Naive B cell (primary cell): Measurements from ENCODE around the gene CRYBA4. TPM values are rescaled to one million over a fixed set of nuclear protein-coding genes. Genes with fewer than 3 reads are reported as not detected.
"Not testable (repeated sequence)": the region's sequence is repeated elsewhere in the genome, so short reads cannot be mapped to it uniquely, and the experiment has no call there.

Experiments
- ATAC-seq, 2 donors: fragments of 150-1000 bp; cut with Tn5 transposase; 2 replicates each; pipeline ENCODE4 v1.10.0; 2021; ENCODE audit warnings: low read depth in 2 of 2, mild to moderate bottlenecking in 2 of 2, moderate library complexity in 2 of 2
- DNase-seq: peaks from one replicate; pipeline ENCODE4 v3.0.0; 2022
- H3K27ac Mint-ChIP-seq, 6 donors: one replicate each; pipeline ENCODE4 v1.8.0; 2020 to 2022; ENCODE audit warnings: mild to moderate bottlenecking in 6 of 6, mixed read lengths in 6 of 6, moderate library complexity in 5 of 6, inconsistent platforms in 2 of 6
- H3K27me3 Mint-ChIP-seq, 3 donors: one replicate each; pipeline ENCODE4 v1.8.0; 2021 to 2022; ENCODE audit warnings: mixed read lengths in 3 of 3, mild to moderate bottlenecking in 1 of 3
- H3K36me3 Mint-ChIP-seq, 2 donors: one replicate each; pipeline ENCODE4 v1.8.0; 2020 to 2022; ENCODE audit warnings: mixed read lengths in 2 of 2, inconsistent platforms in 1 of 2, mild to moderate bottlenecking in 1 of 2
- H3K4me1 Mint-ChIP-seq, 3 donors: one replicate each; pipeline ENCODE4 v1.8.0; 2020 to 2022; ENCODE audit warnings: mixed read lengths in 3 of 3, inconsistent platforms in 1 of 3, mild to moderate bottlenecking in 1 of 3, moderate library complexity in 1 of 3
- H3K4me3 Mint-ChIP-seq, 8 donors: one replicate each; pipeline ENCODE4 v1.8.0; 2020 to 2022; ENCODE audit warnings: mild to moderate bottlenecking in 8 of 8, mixed read lengths in 8 of 8, moderate library complexity in 8 of 8, inconsistent platforms in 2 of 8
- H3K9me3 Mint-ChIP-seq, 7 donors: one replicate each; pipeline ENCODE4 v1.8.0; 2020 to 2022; ENCODE audit warnings: mixed read lengths in 7 of 7, mild to moderate bottlenecking in 5 of 7, inconsistent platforms in 2 of 7, moderate library complexity in 1 of 7
- polyA plus RNA-seq, 6 donors: library from polyadenylated mRNA; unstranded; fragments of 300-500 nt; fragmentation: Illumina TruSeq; gene quantifications; one replicate each; pipeline ENCODE4 v1.2.3, GENCODE V29; 2021; ENCODE audit warnings: low read depth in 6 of 6

Gene CRYBA4
- polyA plus RNA-seq, 6 donors from 2014 or later, result not detected

GRCh38 chr22:26604368-26604767 lies 17.4 kb upstream of the CRYBA4 start:
- ATAC-seq (no peak), DNase-seq (no peak)
- H3K4me1 Mint-ChIP-seq, result peaks cover 0 to 3% (median 0%) of the 10 kb centered on the region in 3 donors
- no peaks in the 10 kb centered on the region for H3K36me3 Mint-ChIP-seq
- peak overlapping the region in 2 of 6 donors; percentile 3 to 80 for H3K27ac Mint-ChIP-seq
- no peak overlapping the region for H3K4me3 Mint-ChIP-seq
- H3K27me3 Mint-ChIP-seq, result peaks cover 4 to 8% (median 4%) of the 10 kb centered on the region in 3 donors
- no peaks in the 10 kb centered on the region for H3K9me3 Mint-ChIP-seq

DNA sequence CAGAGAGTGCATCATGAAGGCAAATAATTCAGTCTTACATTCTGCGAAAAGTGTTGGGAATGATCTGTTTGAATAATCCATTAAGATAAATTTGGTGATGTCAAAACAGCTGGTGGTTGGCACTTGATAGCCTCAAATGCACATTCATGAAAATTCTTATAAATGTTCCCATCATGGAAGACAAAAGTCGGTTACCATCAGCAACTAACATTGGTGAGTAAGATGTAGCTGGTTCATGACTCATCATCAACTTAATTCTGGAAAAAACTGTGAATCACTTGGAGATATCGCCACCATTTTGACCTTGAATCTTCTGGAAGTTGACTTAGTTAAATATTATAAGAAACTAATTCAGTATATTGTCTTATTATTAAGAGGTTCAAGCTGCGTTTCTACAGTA lies 15.2 kb upstream of the CRYBA4 start:
- Mint-ChIP-seq H3K36me3 (no peaks in the 10 kb centered on the region), H3K27ac (no peak overlapping the region), H3K27me3 (peaks cover 0 to 4% (median 0%) of the 10 kb centered on the region in 3 donors), H3K9me3 (no peaks in the 10 kb centered on the region), H3K4me3 (no peak overlapping the region), H3K4me1 (peaks cover 0 to 4% (median 0%) of the 10 kb centered on the region in 3 donors)
- ATAC-seq (no peak), DNase-seq (no peak)

- ATAC-seq, result no peak
- Mint-ChIP-seq H3K36me3 (no peaks in the 10 kb centered on the region), H3K4me1 (peaks cover 0 to 4% (median 0%) of the 10 kb centered on the region in 3 donors), H3K4me3 (no peak overlapping the region), H3K9me3 (no peaks in the 10 kb centered on the region), H3K27ac (no peak overlapping the region), H3K27me3 (peaks cover 4 to 8% (median 6%) of the 10 kb centered on the region in 3 donors)
- no peak for DNase-seq
Measured at GRCh38 chr22:26608129-26608528, 13.6 kb upstream of the CRYBA4 start.

DNA sequence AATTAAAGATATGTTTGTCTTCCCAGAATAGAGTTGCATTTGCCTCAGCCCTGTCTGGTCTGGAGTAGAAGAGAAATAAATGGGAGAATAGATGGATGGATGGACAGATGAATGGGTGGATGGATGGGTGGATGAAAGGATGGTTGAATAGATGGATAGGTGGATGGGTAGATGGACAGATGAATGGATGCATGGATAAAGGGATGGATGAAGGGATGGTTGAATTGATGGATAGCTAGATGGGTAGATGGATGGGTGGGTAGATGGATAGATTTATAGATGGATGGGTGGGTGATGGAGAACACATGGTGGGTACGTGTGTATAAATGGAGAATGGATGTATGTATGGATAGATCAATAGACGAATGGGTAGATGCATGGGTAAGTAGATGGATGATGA lies 12.5 kb upstream of the CRYBA4 start:
- Mint-ChIP-seq H3K4me1 (peaks cover 0 to 4% (median 0%) of the 10 kb centered on the region in 3 donors), H3K27ac (no peak overlapping the region), H3K9me3 (no peaks in the 10 kb centered on the region), H3K4me3 (peak overlapping the region in 1 of 8 donors; percentile 36), H3K36me3 (no peaks in the 10 kb centered on the region), H3K27me3 (peaks cover 4 to 10% (median 7%) of the 10 kb centered on the region in 3 donors)
- ATAC-seq (no peak), DNase-seq (no peak)

- peaks cover 4 to 7% (median 4%) of the 10 kb centered on the region in 3 donors for H3K4me1 Mint-ChIP-seq
- H3K27me3 Mint-ChIP-seq, result peaks cover 4 to 10% (median 7%) of the 10 kb centered on the region in 3 donors
- H3K4me3 Mint-ChIP-seq, result no peak overlapping the region
- peak overlapping the region in 1 of 6 donors; percentile 67 for H3K27ac Mint-ChIP-seq
- DNase-seq, result no peak
- no peaks in the 10 kb centered on the region for H3K36me3 Mint-ChIP-seq
- no peaks in the 10 kb centered on the region for H3K9me3 Mint-ChIP-seq
- ATAC-seq, result no peak
Measured at GRCh38 chr22:26610072-26610958, 11.4 kb upstream of the CRYBA4 start.

GRCh38 chr22:26610996-26611395 lies 10.8 kb upstream of the CRYBA4 start:
- Mint-ChIP-seq H3K4me1 (peaks cover 10 to 13% (median 11%) of the 10 kb centered on the region in 3 donors), H3K27me3 (peaks cover 4 to 10% (median 7%) of the 10 kb centered on the region in 3 donors), H3K4me3 (no peak overlapping the region), H3K27ac (no peak overlapping the region), H3K9me3 (no peaks in the 10 kb centered on the region), H3K36me3 (no peaks in the 10 kb centered on the region)
- no peak for DNase-seq
- ATAC-seq, result no peak

DNA sequence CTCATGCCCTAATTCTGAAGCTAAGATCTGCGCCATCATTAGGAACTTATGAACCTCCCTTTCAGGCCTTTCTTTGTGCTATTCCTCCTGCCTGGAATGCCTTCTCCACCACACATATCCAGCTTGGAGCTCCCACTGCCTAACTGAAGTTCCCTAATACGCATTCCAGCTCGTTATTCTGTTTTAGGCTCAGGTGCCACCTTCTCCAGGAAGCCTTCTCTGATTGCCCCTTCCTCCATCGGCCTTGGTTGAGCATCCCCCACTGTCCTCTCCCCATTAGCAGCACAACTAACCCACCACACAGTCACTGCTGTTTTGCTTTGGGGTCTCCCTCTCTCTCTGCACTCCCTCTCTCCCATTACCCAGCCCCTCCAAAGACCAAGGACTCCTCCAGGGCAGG lies 9.1 kb upstream of the CRYBA4 start:
- no peak for ATAC-seq
- Mint-ChIP-seq H3K9me3 (no peaks in the 10 kb centered on the region), H3K4me1 (peaks cover 21 to 26% (median 23%) of the 10 kb centered on the region in 3 donors), H3K4me3 (no peak overlapping the region), H3K27me3 (peaks cover 4 to 10% (median 7%) of the 10 kb centered on the region in 3 donors), H3K27ac (no peak overlapping the region), H3K36me3 (no peaks in the 10 kb centered on the region)
- DNase-seq, result no peak

GRCh38 chr22:26613753-26614152 lies 8.0 kb upstream of the CRYBA4 start:
- H3K9me3 Mint-ChIP-seq, H3K4me3 Mint-ChIP-seq, DNase-seq, ATAC-seq, H3K36me3 Mint-ChIP-seq: not testable (repeated sequence)
- H3K4me1 Mint-ChIP-seq, result peaks cover 23 to 31% (median 28%) of the 10 kb centered on the region in 3 donors
- peak overlapping the region in 1 of 6 donors; percentile 42 for H3K27ac Mint-ChIP-seq
- peaks cover 1 to 10% (median 7%) of the 10 kb centered on the region in 3 donors for H3K27me3 Mint-ChIP-seq

- peaks cover 0 to 16% (median 7%) of the 10 kb centered on the region in 3 donors for H3K27me3 Mint-ChIP-seq
- no peak for ATAC-seq
- H3K36me3 Mint-ChIP-seq, result no peaks in the 10 kb centered on the region
- peak overlapping the region in 1 of 6 donors; percentile 42 for H3K27ac Mint-ChIP-seq
- no peaks in the 10 kb centered on the region for H3K9me3 Mint-ChIP-seq
- no peak overlapping the region for H3K4me3 Mint-ChIP-seq
- no peak for DNase-seq
- peaks cover 21 to 31% (median 28%) of the 10 kb centered on the region in 3 donors for H3K4me1 Mint-ChIP-seq
Measured at GRCh38 chr22:26614322-26614721, 7.4 kb upstream of the CRYBA4 start.

- Mint-ChIP-seq H3K36me3 (no peaks in the 10 kb centered on the region), H3K9me3 (no peaks in the 10 kb centered on the region), H3K4me3 (peak overlapping the region in 2 of 8 donors; percentile 20 to 68), H3K27me3 (peaks cover 0 to 16% (median 7%) of the 10 kb centered on the region in 3 donors), H3K4me1 (peaks cover 20 to 31% (median 28%) of the 10 kb centered on the region in 3 donors), H3K27ac (peak overlapping the region in 2 of 6 donors; percentile 34 to 53)
- ATAC-seq, result peak; percentile 93
- DNase-seq, result peak; percentile 21
Measured at GRCh38 chr22:26615149-26615548, 6.6 kb upstream of the CRYBA4 start.

DNA sequence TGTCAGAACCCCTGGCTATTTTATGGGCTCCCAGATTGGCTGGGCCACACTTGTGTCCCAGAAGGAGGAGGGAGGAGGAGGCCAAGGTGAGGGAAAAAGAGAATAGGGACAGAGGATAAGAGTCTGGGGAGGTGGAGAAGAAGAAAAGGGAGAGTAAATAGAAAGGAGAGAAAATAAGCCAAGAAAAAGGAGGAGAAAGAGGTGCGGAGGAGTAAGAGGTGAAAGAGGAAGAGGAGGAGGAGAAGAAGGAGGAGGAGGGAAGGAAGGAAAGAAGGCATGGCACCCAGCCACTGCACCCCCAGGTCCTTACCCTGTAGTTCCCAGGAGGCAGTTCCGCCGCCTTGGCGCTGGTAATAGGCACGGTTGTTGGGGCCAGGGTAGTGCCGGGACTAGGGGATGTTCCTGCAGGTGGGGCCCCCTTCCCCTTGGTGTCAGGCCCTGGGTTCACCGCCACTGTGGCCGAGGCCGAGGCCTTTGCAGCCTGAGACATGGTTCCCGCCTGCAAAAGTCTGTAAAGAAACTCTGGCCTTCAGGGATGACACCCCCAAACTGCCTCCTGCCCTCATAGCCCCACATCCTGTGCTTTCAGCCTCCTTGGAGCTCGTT lies 5.8 kb upstream of the CRYBA4 start:
- peak overlapping the region in 3 of 6 donors; percentile 11 to 94 (median 26) for H3K27ac Mint-ChIP-seq
- no peaks in the 10 kb centered on the region for H3K36me3 Mint-ChIP-seq
- peaks cover 20 to 31% (median 28%) of the 10 kb centered on the region in 3 donors for H3K4me1 Mint-ChIP-seq
- ATAC-seq (no peak), DNase-seq (no peak)
- peaks cover 0 to 16% (median 7%) of the 10 kb centered on the region in 3 donors for H3K27me3 Mint-ChIP-seq
- H3K4me3 Mint-ChIP-seq, result peak overlapping the region in 1 of 8 donors; percentile 68
- H3K9me3 Mint-ChIP-seq, result no peaks in the 10 kb centered on the region

- H3K36me3 Mint-ChIP-seq, result no peaks in the 10 kb centered on the region
- peak overlapping the region in 2 of 6 donors; percentile 11 to 53 for H3K27ac Mint-ChIP-seq
- H3K27me3 Mint-ChIP-seq, result peaks cover 0 to 16% (median 7%) of the 10 kb centered on the region in 3 donors
- peaks cover 20 to 31% (median 28%) of the 10 kb centered on the region in 3 donors for H3K4me1 Mint-ChIP-seq
- ATAC-seq (no peak), DNase-seq (no peak)
- no peak overlapping the region for H3K4me3 Mint-ChIP-seq
- no peaks in the 10 kb centered on the region for H3K9me3 Mint-ChIP-seq
Measured at GRCh38 chr22:26616650-26617049, 5.1 kb upstream of the CRYBA4 start.
